NT2/D1 (cell line): ENCODE measurements around the gene CDC20.

Source experiments
- DNase-seq: peaks from one replicate; pipeline ENCODE4 v3.0.0-alpha.2; 2011; ENCODE audit warnings: low read depth, low spot score
- H3K27me3 ChIP-seq: 2 replicates; pipeline ENCODE4 v1.6.0; 2011; ENCODE audit warnings: mild to moderate bottlenecking; ENCODE audit not compliant: insufficient read length, insufficient read depth
- H3K36me3 ChIP-seq: 2 replicates; pipeline ENCODE4 v1.6.1; 2011; ENCODE audit warnings: mild to moderate bottlenecking, low read length, mixed read lengths; ENCODE audit not compliant: insufficient read depth, insufficient read length
- H3K4me1 ChIP-seq: 2 replicates; pipeline ENCODE4 v1.5.1; 2011; ENCODE audit not compliant: insufficient read depth, insufficient read length
- H3K4me3 ChIP-seq: 2 replicates; pipeline ENCODE4 v1.5.1; 2011; ENCODE audit warnings: low read depth; ENCODE audit not compliant: insufficient read length
- H3K9ac ChIP-seq: 2 replicates; pipeline ENCODE4 v1.6.0; 2011; ENCODE audit warnings: low read depth; ENCODE audit not compliant: insufficient read length
- H3K9me3 ChIP-seq: 2 replicates; pipeline ENCODE4 v1.5.1; 2011; ENCODE audit warnings: mild to moderate bottlenecking, low read length; ENCODE audit not compliant: insufficient read depth
- SUZ12 ChIP-seq: IDR thresholded peaks from 2 replicates; pipeline ENCODE4 v1.6.1; 2011; ENCODE audit not compliant: insufficient read length, insufficient read depth; ENCODE audit errors: extremely low read depth
- YY1 ChIP-seq: IDR thresholded peaks from 2 replicates; pipeline ENCODE4 v1.6.1; 2011; ENCODE audit not compliant: insufficient read length, insufficient read depth
- ZNF274 ChIP-seq: IDR thresholded peaks from 2 replicates; pipeline ENCODE4 v1.6.1; 2011; ENCODE audit warnings: mild to moderate bottlenecking, low read depth, low read length

CDC20 gene

GRCh38 chr1:43331688-43332087 lies 27.1 kb upstream of the CDC20 start:
- Histone ChIP-seq H3K4me1 (peaks cover 8% of the 10 kb centered on the region), H3K9me3 (peaks cover 17% of the 10 kb centered on the region), H3K27me3 (no peaks in the 10 kb centered on the region), H3K9ac (no peak overlapping the region), H3K36me3 (no peaks in the 10 kb centered on the region), H3K4me3 (no peak overlapping the region)
- TF ChIP-seq SUZ12 (no peak), ZNF274 (no peak), YY1 (no peak)
- DNase-seq, result no peak

GRCh38 chr1:43334453-43335205 lies 24.2 kb upstream of the CDC20 start:
- peaks cover 12% of the 10 kb centered on the region for H3K4me1 ChIP-seq

GRCh38 chr1:43337588-43337987 lies 21.2 kb upstream of the CDC20 start, which contains the start of gene MPL:
Gene MPL (plus strand): TSS chr1:43337818. CDS start chr1:43337849, 31 bp downstream.
- Histone ChIP-seq H3K9me3 (no peaks in the 10 kb centered on the region), H3K36me3 (no peaks in the 10 kb centered on the region), H3K4me3 (no peak within 1 kb of the TSS), H3K27me3 (no peaks in the 10 kb centered on the region), H3K4me1 (peaks cover 4% of the 10 kb centered on the region), H3K9ac (no peak within 1 kb of the TSS)
- TF ChIP-seq SUZ12 (no peak), YY1 (no peak), ZNF274 (no peak)
- DNase-seq, result no peak

More at GRCh38 chr1:43334453-43335205, 24.2 kb upstream of the CDC20 start:
- no peaks in the 10 kb centered on the region for H3K36me3 ChIP-seq
- H3K9me3 ChIP-seq, result no peaks in the 10 kb centered on the region
- H3K9ac ChIP-seq, result no peak overlapping the region
- TF ChIP-seq ZNF274 (no peak), YY1 (no peak), SUZ12 (no peak)
- no peaks in the 10 kb centered on the region for H3K27me3 ChIP-seq
- no peak overlapping the region for H3K4me3 ChIP-seq
- DNase-seq, result no peak

GRCh38 chr1:43338001-43338400 lies 20.8 kb upstream of the CDC20 start:
- Histone ChIP-seq H3K36me3 (no peaks in the 10 kb centered on the region), H3K27me3 (no peaks in the 10 kb centered on the region), H3K4me3 (no peak overlapping the region), H3K9ac (no peak overlapping the region), H3K9me3 (no peaks in the 10 kb centered on the region), H3K4me1 (peaks cover 4% of the 10 kb centered on the region)
- TF ChIP-seq ZNF274, result no peak
- TF ChIP-seq YY1, result no peak
- no peak for TF ChIP-seq SUZ12
- DNase-seq, result no peak

GRCh38 chr1:43339584-43340232 lies 19.1 kb upstream of the CDC20 start:
- Histone ChIP-seq H3K36me3 (no peaks in the 10 kb centered on the region), H3K4me1 (peaks cover 4% of the 10 kb centered on the region), H3K9me3 (no peaks in the 10 kb centered on the region), H3K4me3 (no peak overlapping the region), H3K9ac (no peak overlapping the region), H3K27me3 (no peaks in the 10 kb centered on the region)
- DNase-seq, result no peak
- TF ChIP-seq SUZ12 (no peak), YY1 (no peak), ZNF274 (no peak)

GRCh38 chr1:43340559-43340958 lies 18.2 kb upstream of the CDC20 start:
- TF ChIP-seq YY1 (no peak), SUZ12 (no peak), ZNF274 (no peak)
- peaks cover 4% of the 10 kb centered on the region for H3K4me1 ChIP-seq
- no peak overlapping the region for H3K4me3 ChIP-seq
- no peak for DNase-seq
- H3K27me3 ChIP-seq, result no peaks in the 10 kb centered on the region
- no peak overlapping the region for H3K9ac ChIP-seq
- H3K36me3 ChIP-seq, result no peaks in the 10 kb centered on the region
- no peaks in the 10 kb centered on the region for H3K9me3 ChIP-seq

- TF ChIP-seq ZNF274, result no peak
- TF ChIP-seq YY1, result no peak
- no peak for TF ChIP-seq SUZ12
- no peak overlapping the region for H3K9ac ChIP-seq
- DNase-seq, result no peak
- H3K27me3 ChIP-seq, result peaks cover 21% of the 10 kb centered on the region
- no peaks in the 10 kb centered on the region for H3K9me3 ChIP-seq
- H3K4me3 ChIP-seq, result no peak overlapping the region
- peaks cover 10% of the 10 kb centered on the region for H3K4me1 ChIP-seq
- no peaks in the 10 kb centered on the region for H3K36me3 ChIP-seq
Measured at GRCh38 chr1:43344267-43344850, 14.4 kb upstream of the CDC20 start.
